GM10847 (cell line): ENCODE data around the gene PPIL4.

Experiments used
- POLR2A ChIP-seq: IDR thresholded peaks from 2 replicates; pipeline ENCODE4 v1.6.1; 2011; ENCODE audit not compliant: insufficient read length; ENCODE audit errors: extremely low read depth

The PPIL4 gene

GRCh38 chr6:149559389-149559788 is 13.5 kb upstream of the PPIL4 start:
- TF ChIP-seq POLR2A: no peak

- TF ChIP-seq POLR2A: no peak
Measured at GRCh38 chr6:149558029-149558428, 12.2 kb upstream of the PPIL4 start.

GRCh38 chr6:149551920-149552319 is 6.1 kb upstream of the PPIL4 start:
- no peak for TF ChIP-seq POLR2A

GRCh38 chr6:149545258-149545753 is 537 bp downstream of the PPIL4 start:
- no peak for TF ChIP-seq POLR2A

GRCh38 chr6:149544646-149545257 is 1.1 kb downstream of the PPIL4 start:
- no peak for TF ChIP-seq POLR2A

GRCh38 chr6:149541139-149541538 is 4.7 kb downstream of the PPIL4 start:
- TF ChIP-seq POLR2A: no peak

- TF ChIP-seq POLR2A: no peak
Measured at GRCh38 chr6:149534742-149535141, 11.1 kb downstream of the PPIL4 start.

GRCh38 chr6:149529650-149530049 is 16.2 kb downstream of the PPIL4 start:
- no peak for TF ChIP-seq POLR2A

- no peak for TF ChIP-seq POLR2A
Measured at GRCh38 chr6:149515494-149515893, 30.3 kb downstream of the PPIL4 start.

GRCh38 chr6:149513915-149514314 is 31.9 kb downstream of the PPIL4 start:
- TF ChIP-seq POLR2A: no peak

- TF ChIP-seq POLR2A: no peak
Measured at GRCh38 chr6:149510793-149511512, 34.9 kb downstream of the PPIL4 start.

GRCh38 chr6:149508485-149508884 is 37.4 kb downstream of the PPIL4 start:
- no peak for TF ChIP-seq POLR2A

GRCh38 chr6:149503872-149504271 is 42.0 kb downstream of the PPIL4 start:
- no peak for TF ChIP-seq POLR2A

GRCh38 chr6:149503276-149503675 is 42.6 kb downstream of the PPIL4 start:
- TF ChIP-seq POLR2A: no peak

GRCh38 chr6:149501768-149502167 is 44.1 kb downstream of the PPIL4 start:
- TF ChIP-seq POLR2A: no peak

- no peak for TF ChIP-seq POLR2A
Measured at GRCh38 chr6:149501201-149501600, 44.6 kb downstream of the PPIL4 start.

GRCh38 chr6:149500096-149500495 is 45.7 kb downstream of the PPIL4 start:
- no peak for TF ChIP-seq POLR2A

GRCh38 chr6:149499066-149499465 is 46.8 kb downstream of the PPIL4 start:
- TF ChIP-seq POLR2A: no peak
